Adrenal gland (tissue), 12 donors: ENCODE results near the gene SLC6A5. TPM values are rescaled to one million over a fixed set of nuclear protein-coding genes. Genes with fewer than 3 reads are reported as not detected.

ENCODE experiments used
- DNase-seq, 7 donors: peaks; one replicate each; pipeline ENCODE4 v3.0.0-alpha.2; 2019 to 2020
- H3K27ac ChIP-seq, 5 donors: fragments of 200-600 bp; sonication (generic) in 4 of 5; 1 replicate in 3 of 5; 2 replicates in 2 of 5; pipeline versions ENCODE4 v1.5.1 to v1.8.0; 2016 to 2020; ENCODE audit warnings: mild to moderate bottlenecking in 1 of 5
- H3K27me3 ChIP-seq: fragments of 200-600 bp; 2 replicates; pipeline ENCODE4 v1.8.0; 2021
- H3K36me3 ChIP-seq, 2 donors: fragments of 200-600 bp; replicated peaks in 1 of 2; 1 replicate in 1 of 2; 2 replicates in 1 of 2; pipeline versions ENCODE4 v1.5.1 to v1.8.0; 2018 to 2022
- H3K4me1 ChIP-seq, 2 donors: fragments of 200-600 bp; replicated peaks in 1 of 2; 1 replicate in 1 of 2; 2 replicates in 1 of 2; pipeline versions ENCODE4 v1.5.1 to v1.8.0; 2018 to 2021
- H3K4me3 ChIP-seq, 4 donors: fragments of 200-600 bp; sonication (generic) in 3 of 4; one replicate each; pipeline ENCODE4 v1.5.1; 2016 to 2018
- H3K9me3 ChIP-seq, 3 donors: fragments of 200-600 bp; sonication (generic) in 1 of 3; replicated peaks in 1 of 3; 1 replicate in 2 of 3; 2 replicates in 1 of 3; pipeline versions ENCODE4 v1.5.1 to v1.8.0; 2016 to 2021
- CTCF ChIP-seq, 6 experiments: fragments of 450-650 bp in 4 of 6; fragments of 200-600 bp in 2 of 6; sonication (generic) in 1 of 6; IDR thresholded peaks; 1 replicate in 5 of 6; 2 replicates in 1 of 6; pipeline versions ENCODE4 v1.5.1 to v1.8.0; 2016 to 2021; ENCODE audit warnings: antibody characterized with exemption in 6 of 6, mild to moderate bottlenecking in 2 of 6, moderate library complexity in 1 of 6
- POLR2A ChIP-seq, 2 donors: fragments of 450-650 bp; IDR thresholded peaks; one replicate each; pipeline ENCODE4 v1.6.1; 2017; ENCODE audit warnings: antibody characterized with exemption in 2 of 2, mild to moderate bottlenecking in 2 of 2, moderate library complexity in 1 of 2
- WGBS, 4 donors: extraction: QIAGEN DNeasy Blood & Tissue Kit in 2 of 4; methylation state at CpG; one replicate each; pipeline versions ENCODE4 v1.1.5 to v1.1.7; 2013 to 2017; 5-methylcytosine and 5-hydroxymethylcytosine counted together
- intact Hi-C, 2 donors: fragments of 100-400 bp; cut with DNase I; formaldehyde crosslinking; loops; one replicate each; pipeline versions ENCODE4 v1.14.1 to v1.15.0; 2022 to 2023
- polyA plus RNA-seq, 3 donors: library from polyadenylated mRNA; stranded (reverse); fragments of 200-250 nt in 2 of 3; fragments of 350-450 nt in 1 of 3; fragmentation: Illumina TruSeq in 1 of 3; extraction: RNeasy Lipid Tissue Mini Kit (QIAGEN cat#74804) in 1 of 3; gene quantifications; one replicate each; pipeline ENCODE4 v1.2.3, GENCODE V29; 2013 to 2014
- total RNA-seq, 9 donors: library from RNA; depleted of rRNA in 4 of 9; stranded (reverse); fragments of >200 nt in 4 of 9; fragments of 120-200 nt in 1 of 9; fragmentation: NEBNext Ultra II Directional in 1 of 9; extraction: Animal tissue kit (Norgen Biotek cat#: 25700) in 1 of 9; gene quantifications; one replicate each; pipeline versions ENCODE4 v1.1.0 to v1.2.4, GENCODE V29; 2013 to 2023
- donor health status: healthy with polysubstance abuse.
- donor health status: Bipolar disorder and iron deficiency.
- donor health status: DM: yes; HTN: yes; CAD: no.
- donor health status: DM: no; HTN: no; CAD: no.
- donor health status: DM: no; HTN: no; CAD: no.
- donor health status: DM: yes; HTN: yes; CAD: no.

Gene SLC6A5
- total and polyA plus RNA-seq, 12 donors = 0.03 to 2.4 (median 0.32) TPM; not detected in 8

GRCh38 chr11:20611892-20612291 is 12.5 kb downstream of the SLC6A5 start:
- Histone ChIP-seq H3K4me3 (no peak overlapping the region), H3K4me1 (peaks cover 0 to 3% of the 10 kb centered on the region in 2 donors), H3K9me3 (no peaks in the 10 kb centered on the region), H3K27ac (no peak overlapping the region), H3K36me3 (no peaks in the 10 kb centered on the region), H3K27me3 (peaks cover 17% of the 10 kb centered on the region)
- no peak for TF ChIP-seq CTCF (IDR thresholded peaks at IDR 0.05)
- TF ChIP-seq POLR2A (IDR thresholded peaks at IDR 0.05) = no peak
- intact Hi-C loops = loop anchor here in 1 of 2 donors (5.0 kb wide), 1 partner anchor 215 kb away; no protein-coding TSS in a partner anchor
- 67 to 77% (median 71%) methylated on average over 4 of the region's 4 CpGs for WGBS, 4 donors
- no peak for DNase-seq

- TF ChIP-seq POLR2A (IDR thresholded peaks at IDR 0.05) = no peak
- no peak for TF ChIP-seq CTCF (IDR thresholded peaks at IDR 0.05)
- 55 to 62% (median 58%) methylated on average over 3 of the region's 3 CpGs for WGBS, 4 donors
- intact Hi-C loops = loop anchor here in 1 of 2 donors (5.0 kb wide), 1 partner anchor 215 kb away; no protein-coding TSS in a partner anchor
These were observed 13.0 kb downstream of the SLC6A5 start for GRCh38 chr11:20612416-20612815.

GRCh38 chr11:20616920-20617319 is 17.5 kb downstream of the SLC6A5 start:
- Histone ChIP-seq H3K36me3 (no peaks in the 10 kb centered on the region), H3K4me1 (no peaks in the 10 kb centered on the region), H3K27me3 (peaks cover 11% of the 10 kb centered on the region), H3K9me3 (no peaks in the 10 kb centered on the region), H3K27ac (no peak overlapping the region), H3K4me3 (no peak overlapping the region)
- no peak for DNase-seq
- WGBS, 4 donors = 28 to 55% (median 42%) methylated on average over 5 of the region's 5 CpGs
- intact Hi-C loops = no loop called here
- TF ChIP-seq CTCF (IDR thresholded peaks at IDR 0.05) (no peak), POLR2A (IDR thresholded peaks at IDR 0.05) (no peak)

More at GRCh38 chr11:20612416-20612815, 13.0 kb downstream of the SLC6A5 start:
- Histone ChIP-seq H3K9me3 (no peaks in the 10 kb centered on the region), H3K27me3 (peaks cover 15% of the 10 kb centered on the region), H3K36me3 (no peaks in the 10 kb centered on the region), H3K27ac (no peak overlapping the region), H3K4me1 (peaks cover 0 to 3% of the 10 kb centered on the region in 2 donors), H3K4me3 (no peak overlapping the region)
- DNase-seq = no peak

- peaks cover 11% of the 10 kb centered on the region for H3K27me3 ChIP-seq
- 31 to 50% (median 42%) methylated on average over 4 of the region's 4 CpGs for WGBS, 4 donors
- no peak overlapping the region for H3K4me3 ChIP-seq
- H3K36me3 ChIP-seq = no peaks in the 10 kb centered on the region
- no peaks in the 10 kb centered on the region for H3K9me3 ChIP-seq
- no peak for TF ChIP-seq POLR2A (IDR thresholded peaks at IDR 0.05)
- no peak for TF ChIP-seq CTCF (IDR thresholded peaks at IDR 0.05)
- no peaks in the 10 kb centered on the region for H3K4me1 ChIP-seq
- no peak overlapping the region for H3K27ac ChIP-seq
- no peak for DNase-seq
- intact Hi-C loops = no loop called here
These were observed 18.1 kb downstream of the SLC6A5 start for GRCh38 chr11:20617346-20618005.
